Tibial nerve (tissue), 4 donors: Measurements from ENCODE around the gene HMOX1.

Experiments used
- EP300 ChIP-seq, 2 donors: sonication (generic); formaldehyde crosslinking; IDR thresholded peaks; one replicate each; pipeline ENCODE4 v1.6.1; 2017; ENCODE audit warnings: antibody characterized with exemption in 2 of 2, mild to moderate bottlenecking in 1 of 2
- POLR2A ChIP-seq, 2 donors: fragments of 450-650 bp; IDR thresholded peaks; one replicate each; pipeline ENCODE4 v1.6.1; 2017; ENCODE audit warnings: antibody characterized with exemption in 2 of 2, mild to moderate bottlenecking in 2 of 2, moderate library complexity in 2 of 2
- TF ChIP-seq, protein P1 (sequence below), 5 experiments: fragments of 200-600 bp in 3 of 5; fragments of 450-650 bp in 2 of 5; sonication (generic) in 3 of 5; IDR thresholded peaks; one replicate each; pipeline ENCODE4 v1.5.1; 2016 to 2019; ENCODE audit warnings: antibody characterized with exemption in 5 of 5, mild to moderate bottlenecking in 3 of 5, moderate library complexity in 2 of 5

DNA sequence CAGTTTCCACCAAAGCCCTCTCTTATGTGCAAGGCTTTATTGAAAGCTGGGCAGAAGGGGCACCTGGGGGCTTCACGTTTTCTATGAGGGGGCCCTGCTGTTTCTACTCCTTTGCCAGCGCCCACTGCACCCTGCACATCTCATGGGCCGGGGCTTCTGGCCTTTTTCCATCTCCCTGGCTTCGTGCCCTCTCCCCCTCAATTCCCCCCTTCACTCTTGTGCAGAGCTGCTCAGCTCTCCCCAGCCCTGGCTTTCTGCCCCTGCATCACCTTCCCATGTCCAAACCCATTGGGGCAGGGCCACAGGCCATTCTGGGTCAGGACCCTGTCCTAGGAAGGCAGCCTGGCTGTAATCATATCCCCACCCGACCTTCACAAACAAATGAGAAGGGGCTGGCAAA is 55.5 kb downstream of the HMOX1 start:
- TF ChIP-seq, protein P1, sequence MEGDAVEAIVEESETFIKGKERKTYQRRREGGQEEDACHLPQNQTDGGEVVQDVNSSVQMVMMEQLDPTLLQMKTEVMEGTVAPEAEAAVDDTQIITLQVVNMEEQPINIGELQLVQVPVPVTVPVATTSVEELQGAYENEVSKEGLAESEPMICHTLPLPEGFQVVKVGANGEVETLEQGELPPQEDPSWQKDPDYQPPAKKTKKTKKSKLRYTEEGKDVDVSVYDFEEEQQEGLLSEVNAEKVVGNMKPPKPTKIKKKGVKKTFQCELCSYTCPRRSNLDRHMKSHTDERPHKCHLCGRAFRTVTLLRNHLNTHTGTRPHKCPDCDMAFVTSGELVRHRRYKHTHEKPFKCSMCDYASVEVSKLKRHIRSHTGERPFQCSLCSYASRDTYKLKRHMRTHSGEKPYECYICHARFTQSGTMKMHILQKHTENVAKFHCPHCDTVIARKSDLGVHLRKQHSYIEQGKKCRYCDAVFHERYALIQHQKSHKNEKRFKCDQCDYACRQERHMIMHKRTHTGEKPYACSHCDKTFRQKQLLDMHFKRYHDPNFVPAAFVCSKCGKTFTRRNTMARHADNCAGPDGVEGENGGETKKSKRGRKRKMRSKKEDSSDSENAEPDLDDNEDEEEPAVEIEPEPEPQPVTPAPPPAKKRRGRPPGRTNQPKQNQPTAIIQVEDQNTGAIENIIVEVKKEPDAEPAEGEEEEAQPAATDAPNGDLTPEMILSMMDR (IDR thresholded peaks at IDR 0.05), result no peak
- no peak for TF ChIP-seq POLR2A (IDR thresholded peaks at IDR 0.05)
- no peak for TF ChIP-seq EP300 (IDR thresholded peaks at IDR 0.05)
